LNCaP clone FGC (cell line): ENCODE data around the gene LRRC8E.

Source experiments
- DNase-seq: peaks from one replicate; pipeline ENCODE4 v3.0.0-alpha.2; 2011; ENCODE audit warnings: low read depth
- H3K4me3 ChIP-seq: 2 replicates; pipeline ENCODE4 v1.5.1; 2011; ENCODE audit warnings: mild to moderate bottlenecking, low read depth, low read length, control low read depth
- TF ChIP-seq, protein P1 (sequence below): IDR thresholded peaks from 2 replicates; pipeline ENCODE4 v1.5.1; 2012; ENCODE audit warnings: mild to moderate bottlenecking; ENCODE audit not compliant: control insufficient read depth, insufficient read depth; ENCODE audit errors: extremely low read depth

Gene LRRC8E

GRCh38 chr19:7844405-7844804 lies 43.9 kb upstream of the LRRC8E start:
- TF ChIP-seq, protein P1, sequence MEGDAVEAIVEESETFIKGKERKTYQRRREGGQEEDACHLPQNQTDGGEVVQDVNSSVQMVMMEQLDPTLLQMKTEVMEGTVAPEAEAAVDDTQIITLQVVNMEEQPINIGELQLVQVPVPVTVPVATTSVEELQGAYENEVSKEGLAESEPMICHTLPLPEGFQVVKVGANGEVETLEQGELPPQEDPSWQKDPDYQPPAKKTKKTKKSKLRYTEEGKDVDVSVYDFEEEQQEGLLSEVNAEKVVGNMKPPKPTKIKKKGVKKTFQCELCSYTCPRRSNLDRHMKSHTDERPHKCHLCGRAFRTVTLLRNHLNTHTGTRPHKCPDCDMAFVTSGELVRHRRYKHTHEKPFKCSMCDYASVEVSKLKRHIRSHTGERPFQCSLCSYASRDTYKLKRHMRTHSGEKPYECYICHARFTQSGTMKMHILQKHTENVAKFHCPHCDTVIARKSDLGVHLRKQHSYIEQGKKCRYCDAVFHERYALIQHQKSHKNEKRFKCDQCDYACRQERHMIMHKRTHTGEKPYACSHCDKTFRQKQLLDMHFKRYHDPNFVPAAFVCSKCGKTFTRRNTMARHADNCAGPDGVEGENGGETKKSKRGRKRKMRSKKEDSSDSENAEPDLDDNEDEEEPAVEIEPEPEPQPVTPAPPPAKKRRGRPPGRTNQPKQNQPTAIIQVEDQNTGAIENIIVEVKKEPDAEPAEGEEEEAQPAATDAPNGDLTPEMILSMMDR: no peak
- DNase-seq: no peak
- no peak overlapping the region for H3K4me3 ChIP-seq

DNA sequence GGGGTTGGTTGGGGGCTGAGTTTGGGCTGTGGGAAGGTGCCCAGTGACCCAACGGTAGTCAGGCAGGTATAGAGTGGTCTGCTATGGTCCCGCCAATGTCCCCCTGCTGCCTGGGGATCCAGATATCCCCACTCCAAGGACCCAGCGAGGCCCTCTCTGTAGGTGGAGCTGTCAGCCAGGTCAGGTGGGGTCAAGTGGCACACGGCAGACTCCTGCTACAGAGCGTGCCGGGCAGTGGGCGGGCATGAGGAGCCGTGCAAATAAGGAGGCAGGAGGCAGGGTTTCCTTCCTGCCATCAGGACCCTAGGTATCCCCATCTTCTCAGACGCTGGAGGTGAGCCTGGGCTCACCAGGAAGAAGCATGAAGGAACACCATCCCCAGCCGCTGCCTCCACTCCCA lies 43.4 kb upstream of the LRRC8E start:
- TF ChIP-seq, protein P1: no peak
- H3K4me3 ChIP-seq: no peak overlapping the region
- DNase-seq: no peak

GRCh38 chr19:7845390-7846154 lies 42.7 kb upstream of the LRRC8E start:
- no peak overlapping the region for H3K4me3 ChIP-seq
- TF ChIP-seq, protein P1: no peak
- DNase-seq: no peak

- no peak overlapping the region for H3K4me3 ChIP-seq
- no peak for DNase-seq
- TF ChIP-seq, protein P1: no peak
Measured at GRCh38 chr19:7846155-7846646, 42.1 kb upstream of the LRRC8E start.

DNA sequence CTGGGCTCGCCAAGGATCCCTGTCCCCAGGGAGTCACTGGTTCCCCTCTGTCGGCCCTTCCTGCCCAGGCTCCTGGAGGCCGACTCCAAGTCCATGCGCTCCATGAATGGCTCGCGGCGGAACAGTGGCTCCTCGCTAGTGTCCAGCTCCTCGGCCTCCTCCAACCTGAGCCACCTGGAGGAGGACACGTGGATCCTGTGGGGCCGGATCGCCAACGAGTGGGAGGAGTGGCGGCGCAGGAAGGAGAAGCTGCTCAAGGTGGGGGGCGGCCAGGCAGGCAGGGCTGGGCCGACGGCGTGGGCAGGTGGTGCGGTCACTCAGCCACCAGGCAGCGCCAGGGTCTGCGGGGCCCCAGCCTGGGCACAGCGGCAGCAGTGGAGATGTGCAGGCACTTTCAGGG lies 40.6 kb upstream of the LRRC8E start:
- no peak for DNase-seq
- TF ChIP-seq, protein P1: no peak
- no peak overlapping the region for H3K4me3 ChIP-seq

- DNase-seq: no peak
- TF ChIP-seq, protein P1: no peak
- no peak overlapping the region for H3K4me3 ChIP-seq
Measured at GRCh38 chr19:7848779-7849457, 39.4 kb upstream of the LRRC8E start.
